NCI-H748 treated with DMSO at 0.1 percent for 48 hours (cell line): Measurements from ENCODE around the gene APP.

Experiments
- DNase-seq: peaks from one replicate; lab custom pipeline; 2025; lab: John Stamatoyannopoulos, UW

Gene APP

DNA sequence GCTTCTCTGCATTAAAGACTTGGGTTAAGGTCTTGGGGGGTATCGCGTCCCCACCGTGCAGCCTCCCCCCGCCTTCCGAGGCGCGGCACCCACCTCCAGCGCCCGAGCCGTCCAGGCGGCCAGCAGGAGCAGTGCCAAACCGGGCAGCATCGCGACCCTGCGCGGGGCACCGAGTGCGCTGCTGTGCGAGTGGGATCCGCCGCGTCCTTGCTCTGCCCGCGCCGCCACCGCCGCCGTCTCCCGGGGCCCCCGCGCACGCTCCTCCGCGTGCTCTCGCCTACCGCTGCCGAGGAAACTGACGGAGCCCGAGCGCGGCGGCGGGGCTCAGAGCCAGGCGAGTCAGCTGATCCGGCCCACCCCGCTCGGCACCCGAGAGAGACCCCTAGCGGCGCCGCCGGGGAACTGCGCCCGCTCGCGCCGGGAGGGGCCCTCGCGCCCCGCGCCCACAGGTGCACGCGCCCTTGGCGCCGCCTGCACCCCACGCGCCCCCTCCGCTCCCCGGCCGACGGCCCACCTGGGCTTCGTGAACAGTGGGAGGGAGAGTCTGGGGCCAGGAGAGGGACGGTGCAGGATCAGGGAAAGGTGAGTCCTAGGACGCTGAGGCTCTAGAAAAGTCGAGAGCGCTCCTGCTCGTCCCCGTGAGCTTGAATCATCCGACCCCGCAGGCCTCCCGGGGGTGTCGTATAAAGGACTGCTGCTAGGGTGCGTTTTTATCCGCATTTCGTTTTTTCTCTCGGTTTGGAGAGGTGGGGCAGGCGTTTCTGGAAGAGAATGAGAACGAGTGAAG lies at the start of gene APP:
APP (minus strand) TSS at position 300 of the 787 bp plus-strand sequence; CDS start at position 150, 150 bp downstream.
- peak; percentile 38 for DNase-seq

DNA sequence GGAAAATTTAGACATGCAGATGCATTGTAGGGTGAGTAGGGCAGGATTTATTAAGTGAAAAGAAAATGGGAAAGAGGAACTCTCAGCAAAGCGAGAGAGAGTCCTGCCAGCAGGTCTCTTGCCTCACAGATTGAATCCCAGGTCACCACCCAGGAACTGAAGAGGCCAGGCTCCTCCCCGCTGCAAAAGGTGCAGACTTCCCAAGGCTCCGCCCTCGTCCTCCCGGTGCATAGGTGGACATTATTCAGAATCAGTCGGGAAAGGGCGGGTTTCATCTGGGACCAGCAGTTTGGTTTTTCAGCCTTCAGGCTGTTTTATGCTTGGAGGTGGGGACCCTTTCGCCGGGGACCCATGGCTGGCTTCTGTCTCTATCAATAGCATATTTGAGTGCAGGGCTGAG lies 41.6 kb upstream of the APP start:
- no peak for DNase-seq

DNA sequence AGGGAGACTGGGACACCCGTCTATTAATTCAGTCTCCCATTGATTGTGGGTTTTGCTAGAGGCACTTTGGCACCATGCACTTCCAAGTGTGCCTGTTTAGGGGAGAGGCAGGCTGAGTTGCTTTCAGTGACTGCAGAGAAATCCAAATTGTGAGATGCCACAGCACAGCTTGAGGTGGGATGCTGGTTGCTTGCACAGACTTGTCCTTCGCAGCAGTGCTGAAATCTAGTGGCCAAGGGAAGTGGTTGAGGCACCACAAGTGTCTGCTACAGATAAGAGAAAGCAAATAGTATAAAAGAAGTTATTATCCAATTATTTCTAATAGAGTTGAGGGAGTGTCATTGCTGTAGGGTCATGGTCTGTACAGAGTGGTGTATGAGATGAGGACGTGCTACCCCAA lies 40.0 kb upstream of the APP start:
- no peak for DNase-seq

DNA sequence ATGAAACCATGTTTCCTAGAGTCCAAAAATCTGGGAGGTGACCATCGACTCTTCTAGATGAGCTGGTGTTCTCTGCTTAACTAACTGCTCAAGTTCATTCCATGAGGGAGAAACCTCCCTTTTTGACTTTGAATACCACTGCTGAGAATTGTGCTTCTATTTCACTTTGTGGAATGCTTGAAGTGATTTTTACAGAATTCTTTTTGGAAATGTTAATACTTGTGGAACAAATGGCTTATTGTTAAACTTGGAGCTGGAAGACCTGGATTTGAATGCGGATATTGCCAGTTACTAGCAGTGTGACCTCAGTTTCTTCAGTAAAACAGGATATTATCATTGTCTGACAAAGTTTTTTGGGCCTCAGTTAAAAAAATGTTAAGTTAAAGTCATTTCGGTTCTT lies 36.5 kb upstream of the APP start:
- no peak for DNase-seq

DNA sequence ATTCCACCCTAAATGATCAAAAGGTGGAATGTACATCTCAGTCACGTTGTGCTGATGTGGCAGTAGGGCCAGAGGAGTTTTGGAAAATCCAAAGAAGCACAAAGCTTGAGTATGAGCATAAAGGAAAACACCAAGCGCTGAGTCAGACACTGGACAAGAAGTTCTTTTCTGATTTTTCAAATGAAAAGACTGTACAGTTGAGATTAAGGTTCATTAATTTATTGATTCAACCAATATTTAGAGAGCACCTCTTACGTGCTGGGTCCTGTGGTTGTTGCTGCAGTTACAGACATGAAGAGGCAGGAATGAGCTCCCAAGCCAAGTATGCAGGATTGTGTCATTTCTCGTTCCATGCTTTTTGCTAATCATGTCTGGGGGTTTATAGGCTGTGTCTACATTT lies 28.9 kb upstream of the APP start:
- DNase-seq, result no peak

DNA sequence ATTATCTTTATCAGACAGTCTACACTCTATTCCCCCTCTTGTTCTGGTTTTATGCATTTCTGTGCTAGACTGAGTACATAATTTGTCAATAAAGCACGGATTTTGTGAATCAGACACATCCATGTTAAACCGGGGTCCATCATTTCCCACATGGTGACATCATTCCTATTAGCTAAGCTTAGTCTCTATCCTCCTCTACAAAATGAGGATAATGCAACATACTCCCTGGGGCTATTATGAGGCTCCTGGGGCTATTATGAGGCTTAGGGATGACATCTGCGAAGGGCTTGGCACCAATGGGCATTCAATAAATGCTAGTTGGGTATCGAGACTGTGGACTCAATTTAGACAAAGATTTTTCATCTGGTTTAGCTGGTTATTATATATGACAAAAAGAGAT lies 25.1 kb upstream of the APP start:
- no peak for DNase-seq

DNA sequence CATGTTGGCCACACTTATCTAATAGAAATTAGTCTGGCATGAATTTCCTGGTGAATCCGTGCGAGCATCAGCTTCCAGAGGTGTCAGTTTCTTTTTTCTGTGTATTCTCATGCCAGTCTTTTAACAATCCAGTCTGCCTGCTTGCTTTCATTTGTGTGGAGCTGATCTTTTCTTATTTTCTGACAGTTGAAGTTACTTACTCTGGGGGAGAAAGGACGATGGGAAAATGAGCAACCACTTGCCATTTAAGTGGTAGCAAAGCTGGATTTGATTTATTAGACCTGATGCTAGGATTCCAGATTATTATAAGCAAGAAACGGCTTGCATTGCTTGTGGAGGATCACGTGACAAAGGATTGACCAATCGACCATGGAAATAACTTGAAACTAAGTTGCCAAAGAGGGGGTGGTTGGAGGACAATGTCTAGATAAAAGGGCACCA lies 24.3 kb upstream of the APP start:
- DNase-seq, result no peak

DNA sequence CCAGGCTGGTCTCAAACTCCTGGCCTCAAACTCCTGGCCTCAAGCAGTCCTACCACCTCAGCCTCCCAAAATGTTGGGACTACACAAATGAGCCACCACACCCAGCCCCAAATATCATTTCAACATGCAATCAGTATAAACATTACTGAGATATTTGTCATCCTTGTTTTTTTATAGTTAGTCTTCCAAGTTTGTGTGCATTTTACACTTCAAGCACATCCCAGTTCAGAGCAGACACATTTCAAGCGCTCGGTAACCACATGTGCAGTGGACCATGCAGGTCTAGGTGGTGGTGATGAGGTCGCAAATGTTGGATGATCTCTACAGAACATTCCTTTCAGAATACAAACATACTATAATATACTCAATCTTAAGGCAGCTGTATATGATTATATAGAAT lies 23.8 kb upstream of the APP start:
- DNase-seq, result no peak

DNA sequence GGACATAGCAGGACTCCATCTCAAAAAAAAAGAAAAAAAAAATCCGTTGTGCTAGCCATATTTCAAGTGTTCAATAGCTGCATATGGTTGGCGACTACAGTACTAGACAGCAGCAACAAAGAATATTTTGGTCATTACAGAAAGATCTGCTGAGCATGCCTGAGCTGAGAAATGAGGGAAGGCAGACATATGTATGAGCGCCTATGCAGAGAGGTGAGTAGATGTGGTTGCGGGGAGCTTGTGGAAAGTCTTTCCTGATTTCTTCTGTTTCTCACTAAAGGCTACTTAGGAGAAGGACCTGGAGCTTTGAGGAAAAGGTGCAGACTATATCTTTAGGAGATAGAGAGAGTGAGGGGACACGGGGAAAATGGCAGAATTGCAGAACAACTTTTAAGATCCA lies 21.0 kb upstream of the APP start:
- DNase-seq, result no peak

DNA sequence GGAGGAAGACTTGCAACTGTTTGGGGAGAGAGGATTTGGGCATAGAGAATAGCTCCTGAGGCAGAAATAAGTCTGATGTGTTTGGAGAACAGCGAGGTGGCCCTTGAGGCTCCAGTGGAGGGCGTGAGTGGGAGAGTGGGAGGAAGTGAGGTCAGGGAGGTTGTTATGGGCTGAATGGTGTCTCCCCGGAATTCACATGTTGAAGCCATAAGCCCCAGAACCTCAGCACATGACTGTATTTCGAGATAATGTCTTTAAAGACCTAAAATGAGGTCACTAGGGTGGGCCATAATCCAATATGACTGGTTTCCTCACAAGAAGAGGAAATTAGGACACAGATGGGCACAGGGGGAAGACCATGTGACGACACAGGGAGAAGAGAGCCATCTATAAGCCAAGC lies 17.9 kb upstream of the APP start:
- DNase-seq, result no peak

DNA sequence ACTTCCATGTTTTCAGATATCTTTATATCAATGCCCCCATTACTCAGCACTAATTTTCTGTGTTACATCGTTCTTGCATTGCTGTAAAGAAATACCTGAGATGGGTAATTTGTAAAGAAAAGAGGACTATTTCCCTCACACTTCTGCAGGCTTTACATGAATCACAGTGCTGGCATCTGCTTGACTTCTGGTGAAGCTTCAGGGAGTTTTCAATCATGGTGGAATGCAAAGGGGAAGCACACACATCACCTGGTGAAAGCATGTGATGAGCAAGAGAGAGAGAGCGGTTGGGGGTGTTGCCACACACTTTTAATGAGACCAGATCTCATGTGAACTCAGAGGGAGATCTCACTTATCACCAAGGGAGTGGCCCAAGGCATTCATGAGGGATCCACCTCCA lies 14.9 kb upstream of the APP start:
- DNase-seq, result no peak

DNA sequence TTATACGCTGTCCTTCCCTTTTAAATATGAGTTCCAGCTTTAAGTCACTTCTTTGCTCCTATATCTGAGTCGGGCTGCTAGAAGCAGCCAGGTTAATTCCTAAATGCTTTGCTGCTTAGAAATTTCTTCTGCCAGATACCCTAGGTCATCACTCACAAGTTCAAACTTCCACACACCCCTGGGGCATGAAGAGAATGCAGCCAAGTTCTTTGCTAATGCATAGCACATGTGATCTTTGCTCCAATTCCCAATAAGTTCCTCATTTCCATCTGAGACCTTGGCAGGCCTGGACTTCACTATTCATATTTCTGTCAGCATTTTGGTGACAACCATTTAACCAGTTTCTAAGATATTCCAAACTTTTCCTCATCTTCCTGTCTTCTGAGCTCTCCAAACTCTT lies 14.5 kb upstream of the APP start:
- DNase-seq, result no peak

DNA sequence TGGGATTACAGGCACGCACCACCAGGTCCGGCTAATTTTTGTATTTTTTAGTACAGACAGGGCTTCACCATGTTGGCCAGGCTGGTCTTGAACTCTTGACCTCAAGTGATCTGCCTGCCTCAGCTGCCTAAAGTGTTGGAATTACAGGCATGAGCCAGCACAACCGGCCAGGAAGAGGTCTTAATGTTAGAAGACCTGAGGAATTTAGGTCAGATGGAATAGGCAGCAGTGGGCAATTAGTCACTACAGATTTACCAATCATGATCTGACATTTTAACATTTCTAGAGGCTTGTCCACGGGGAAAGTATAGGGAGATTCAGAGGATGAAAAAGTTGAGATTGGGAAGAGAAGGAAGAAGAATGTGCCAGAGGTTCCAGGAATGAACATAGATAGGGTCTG lies 8.9 kb upstream of the APP start:
- DNase-seq, result no peak

DNA sequence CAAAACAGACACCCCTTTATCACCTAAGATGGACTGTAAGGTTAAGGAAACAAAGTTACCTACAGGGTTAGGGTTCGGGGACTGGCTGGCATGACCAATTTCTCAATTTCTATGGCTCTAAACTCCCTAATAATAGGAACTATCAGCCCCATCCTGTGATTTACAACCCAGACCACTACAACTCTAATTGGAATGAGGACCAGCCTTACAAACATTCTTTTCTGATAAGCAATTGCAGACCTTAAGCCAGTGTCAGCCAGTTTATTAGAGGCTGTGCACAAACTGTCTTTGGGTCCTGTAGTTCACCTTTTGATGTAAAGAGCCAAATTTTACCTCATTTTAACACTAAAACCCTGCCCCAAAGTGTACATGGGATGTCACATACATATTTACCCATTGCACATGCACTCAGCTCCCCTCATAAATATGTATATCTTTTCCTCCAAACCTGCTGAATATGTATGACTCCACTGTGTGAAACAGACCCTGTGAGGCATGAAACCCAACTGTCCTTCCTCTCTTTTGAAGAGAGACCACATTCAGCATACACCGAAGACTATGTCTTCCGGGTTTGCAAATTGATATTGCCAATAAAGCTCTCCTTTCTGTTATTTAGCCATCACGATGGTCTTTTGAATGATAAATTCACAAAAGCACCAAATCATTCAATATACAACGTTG lies 7.3 kb upstream of the APP start:
- no peak for DNase-seq

DNA sequence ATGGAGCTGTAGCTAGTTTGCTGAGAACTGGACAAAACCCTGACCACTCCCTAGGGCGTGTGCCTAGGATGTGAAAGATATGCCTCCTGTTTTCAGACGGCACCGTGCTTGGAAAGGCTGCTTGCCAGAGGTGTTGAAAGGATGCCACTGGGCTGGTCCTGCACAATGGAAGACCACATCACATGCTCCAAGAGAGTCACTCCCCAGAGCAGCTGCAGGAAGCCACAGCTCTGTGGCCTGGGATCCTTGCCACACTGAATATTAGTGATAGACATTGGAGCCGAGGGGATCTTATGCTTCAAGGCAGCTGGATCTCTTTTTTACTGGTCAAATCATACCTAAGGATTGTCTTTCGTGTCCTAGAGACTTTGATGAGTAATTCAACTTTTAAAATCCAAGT lies 6.6 kb upstream of the APP start:
- no peak for DNase-seq

DNA sequence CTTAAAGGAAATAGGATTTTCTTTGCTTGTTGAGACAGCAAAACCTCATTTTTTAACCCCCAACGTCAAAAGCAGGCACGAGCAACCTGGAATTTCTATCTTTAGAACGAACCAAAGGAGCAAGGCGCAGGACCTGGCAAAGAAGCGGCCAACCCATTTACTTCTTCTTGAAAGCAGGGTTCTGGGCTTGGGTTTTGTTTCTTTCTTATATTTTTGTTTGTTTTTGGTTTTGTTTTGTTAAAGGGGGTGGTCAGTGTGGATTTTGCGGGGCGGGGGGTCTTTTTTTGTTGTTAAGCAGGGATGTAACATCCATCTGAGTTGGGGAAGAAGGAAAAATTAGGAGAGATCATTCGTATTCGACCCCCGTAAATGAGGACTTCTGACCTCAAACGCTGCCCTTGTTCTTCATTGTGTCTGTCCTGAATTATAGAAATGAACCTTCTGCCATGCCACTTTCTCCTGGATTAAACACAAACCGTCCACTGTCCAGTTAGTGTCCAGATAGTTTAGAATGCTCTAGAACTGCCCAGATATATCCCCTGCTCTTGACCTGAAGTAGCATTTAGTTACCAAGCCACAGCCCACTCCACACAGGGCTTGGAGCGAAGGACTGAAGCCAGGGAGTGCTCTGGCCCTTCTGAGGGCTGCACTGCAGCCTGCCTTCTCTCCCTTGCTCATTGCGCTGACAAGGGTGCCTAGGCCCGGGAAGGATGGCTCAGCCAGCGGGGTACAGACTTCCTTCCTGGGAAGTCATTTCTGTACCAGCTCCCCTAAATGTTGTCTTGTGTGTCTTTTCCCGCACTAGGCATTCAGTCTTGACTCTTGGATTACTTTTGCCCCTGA lies 909 bp upstream of the APP start:
- peak; percentile 9 for DNase-seq

DNA sequence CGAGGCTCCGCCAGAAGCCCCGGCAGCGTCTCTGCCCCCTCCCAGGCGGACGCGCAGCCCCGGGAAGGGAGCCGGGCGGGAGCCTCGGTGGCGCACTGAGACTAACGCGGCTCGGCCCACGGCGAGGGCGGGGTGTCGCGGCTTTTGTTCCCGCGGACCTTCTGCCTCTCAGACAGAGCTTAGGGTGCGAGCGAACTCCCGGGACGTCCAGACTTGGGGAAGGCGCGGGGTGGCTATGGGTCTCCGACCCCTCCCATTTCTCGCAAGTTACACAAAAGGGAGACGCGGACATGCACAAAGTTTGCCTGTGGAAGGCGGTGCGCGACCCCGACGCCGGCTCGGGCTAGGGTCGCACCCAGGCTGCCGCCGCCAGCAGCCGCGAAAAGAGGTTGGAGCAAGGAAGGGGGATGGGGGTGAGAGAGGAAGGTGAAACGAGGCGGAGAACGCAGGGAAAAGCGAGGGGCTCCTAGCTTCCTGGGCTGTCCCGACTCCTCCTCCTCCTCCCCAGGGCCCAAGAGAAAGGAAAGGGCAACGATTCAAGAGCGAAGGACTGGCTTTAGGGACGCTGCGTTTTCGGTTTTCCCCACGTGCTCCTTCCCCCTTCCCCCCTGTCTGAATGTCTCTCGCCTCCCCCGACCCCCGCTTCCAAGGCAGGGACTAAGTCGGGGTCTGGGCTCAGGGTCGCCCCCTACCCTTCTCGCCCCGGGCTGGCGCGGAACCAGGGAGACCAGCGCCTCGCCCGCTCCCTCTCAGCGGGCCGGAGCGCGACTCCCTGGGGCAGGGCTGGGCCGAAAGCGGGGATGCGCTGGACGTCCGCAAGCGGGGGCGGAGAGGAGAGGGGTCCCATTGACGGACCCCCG lies 729 bp downstream of the APP start:
- DNase-seq, result peak; percentile 40

DNA sequence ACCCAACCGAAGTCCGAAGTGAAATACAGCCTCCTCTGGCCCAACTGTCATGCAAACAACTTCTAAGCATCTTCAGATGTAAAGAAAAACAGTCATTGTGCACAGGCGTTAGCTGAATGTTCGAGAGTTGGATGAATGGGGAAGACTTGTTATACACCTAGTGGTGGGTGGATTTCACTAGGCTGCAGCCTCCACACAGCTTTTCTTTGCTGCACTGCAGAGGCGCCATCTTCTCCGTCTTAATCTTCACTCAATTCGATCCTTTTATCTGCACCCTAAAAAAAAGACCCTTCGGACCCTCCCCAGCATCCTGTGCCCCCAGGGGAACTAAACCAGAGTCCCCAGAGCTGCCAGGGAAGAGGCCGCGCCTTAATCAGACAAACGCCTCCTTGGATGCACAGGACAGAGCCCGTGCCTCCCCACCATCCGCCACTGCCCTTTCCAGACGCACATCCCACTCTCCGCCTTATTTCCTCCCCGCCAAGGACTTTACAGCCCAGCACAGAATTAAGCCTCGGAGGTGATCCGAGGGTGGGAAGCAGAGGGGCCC lies 1.4 kb downstream of the APP start:
- peak; percentile 45 for DNase-seq

DNA sequence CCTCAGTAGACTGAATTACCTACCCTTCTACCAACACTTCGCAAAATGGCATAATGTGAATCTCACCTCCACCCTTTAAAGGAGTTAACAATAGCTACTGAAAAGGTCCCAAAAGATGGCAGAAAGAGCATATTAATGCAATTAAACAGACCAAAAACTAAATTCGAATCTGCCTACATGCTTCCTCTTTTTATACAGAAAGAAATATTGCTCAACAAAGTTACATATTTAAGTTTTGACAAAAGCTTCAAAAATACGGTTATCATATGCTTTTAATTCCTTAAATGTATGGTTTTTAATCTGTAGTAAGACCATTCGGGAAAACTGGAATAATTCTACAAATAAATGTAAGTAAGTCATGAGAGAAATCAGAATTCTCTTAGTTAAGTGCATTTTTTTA lies 2.2 kb downstream of the APP start:
- no peak for DNase-seq

DNA sequence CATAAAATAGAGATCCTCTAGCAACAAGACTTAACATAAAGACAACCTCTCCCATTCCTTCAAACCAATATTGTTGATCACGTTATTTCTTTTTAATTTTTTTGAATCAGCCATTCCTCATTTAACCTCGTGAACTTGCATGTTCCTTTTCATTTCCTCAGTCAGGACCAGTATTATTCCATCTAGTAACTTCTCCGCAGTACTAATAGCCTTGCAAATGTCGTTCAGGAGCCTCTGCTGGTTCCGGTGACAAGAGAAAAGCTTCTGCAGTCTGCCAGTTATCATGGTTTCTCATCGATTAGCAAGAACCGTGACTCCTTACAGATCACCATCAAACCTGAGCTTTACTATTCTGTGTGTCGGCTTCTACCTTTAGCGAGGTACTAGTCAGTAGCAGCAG lies 3.0 kb downstream of the APP start:
- DNase-seq, result peak; percentile 12

DNA sequence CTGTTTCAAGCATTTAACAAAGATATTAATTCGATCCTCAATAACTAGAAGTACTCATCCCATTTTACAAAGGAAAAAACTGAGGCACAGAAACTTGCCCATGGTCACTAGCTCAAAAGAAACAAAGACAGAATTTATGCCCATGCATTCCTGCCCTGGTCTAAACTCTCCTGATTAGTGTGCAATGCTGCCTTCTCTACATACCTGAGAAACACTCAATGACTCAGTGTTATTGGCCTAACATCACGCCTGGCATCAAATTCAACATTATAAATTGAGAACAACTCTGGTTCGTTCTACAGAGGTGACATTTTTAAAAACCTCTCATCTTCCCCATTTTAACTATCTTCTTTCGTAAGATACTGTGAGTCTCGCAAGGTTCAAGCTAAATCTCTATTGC lies 5.2 kb downstream of the APP start:
- DNase-seq, result no peak

DNA sequence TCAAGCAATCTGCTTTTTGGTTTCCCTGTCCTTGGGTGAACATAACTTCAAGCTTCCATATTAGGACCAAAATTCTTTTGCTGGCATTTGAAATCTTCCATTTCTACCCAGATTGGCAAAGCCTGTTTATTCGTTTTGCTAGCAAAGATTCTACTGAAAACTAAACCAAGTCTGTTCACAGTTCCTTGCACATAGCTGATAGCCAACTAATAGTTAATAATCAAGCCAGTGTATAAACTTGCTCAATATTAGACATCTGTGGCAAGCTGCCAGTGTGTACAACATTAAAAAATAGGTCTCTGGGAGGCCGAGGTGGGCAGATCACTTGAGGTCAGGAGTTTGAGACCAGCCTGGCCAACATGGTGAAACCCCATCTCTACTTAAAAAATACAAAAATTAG lies 6.3 kb downstream of the APP start:
- DNase-seq, result no peak
